ENCODE measurements around the gene FBP2.
"Not testable (repeated sequence)": the region's sequence is repeated elsewhere in the genome, so short reads cannot be mapped to it uniquely, and the experiment has no call there.

The FBP2 gene

DNA sequence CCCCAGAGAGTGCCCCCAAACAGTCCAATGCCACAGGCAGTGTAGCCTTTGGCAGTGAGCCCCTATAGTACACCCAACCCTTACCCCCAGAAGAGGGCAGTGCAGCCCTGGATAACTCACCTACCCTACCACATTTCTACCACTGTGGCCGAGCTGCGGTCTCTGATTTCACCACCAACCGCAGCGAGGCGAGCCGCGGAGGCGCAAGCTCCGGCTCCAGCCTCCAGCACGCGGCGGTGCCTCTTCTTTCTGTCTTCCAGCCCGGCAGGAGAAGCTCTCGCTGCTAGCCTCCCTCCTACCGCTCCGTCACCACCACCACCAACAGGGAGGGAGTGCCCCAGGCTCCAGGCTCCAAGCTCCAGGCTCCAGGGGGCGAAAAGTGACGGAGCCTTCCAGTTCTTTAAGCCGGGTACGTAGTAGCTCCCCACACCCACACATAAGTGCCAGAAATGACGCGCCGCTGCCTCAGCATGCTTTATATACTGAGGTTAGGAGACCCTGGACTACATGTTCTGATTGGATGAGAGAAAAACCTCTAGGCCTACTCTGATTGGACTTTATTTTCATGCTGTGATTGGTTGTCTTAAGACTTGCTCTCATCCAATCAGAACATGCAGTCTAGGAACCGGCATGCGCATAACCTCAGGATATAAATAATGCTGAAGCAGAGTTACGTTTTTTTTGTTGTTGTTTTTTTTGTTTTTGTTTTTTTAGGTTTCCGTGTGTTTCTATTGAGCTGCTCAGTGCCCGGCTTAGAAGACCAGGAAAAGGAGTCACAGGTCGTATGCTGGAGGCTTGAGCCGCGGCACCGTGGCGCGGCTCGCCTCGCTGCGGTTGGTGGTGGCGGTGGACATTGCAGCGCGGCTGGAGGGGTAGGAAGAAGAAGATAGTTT, 38.9 kb downstream of the FBP2 start, which contains the start of gene PCAT7:
Gene PCAT7, plus strand, starts transcription at position 645 of the 893 bp plus-strand sequence.
- peak; percentile 48 for DNase-seq

DNA sequence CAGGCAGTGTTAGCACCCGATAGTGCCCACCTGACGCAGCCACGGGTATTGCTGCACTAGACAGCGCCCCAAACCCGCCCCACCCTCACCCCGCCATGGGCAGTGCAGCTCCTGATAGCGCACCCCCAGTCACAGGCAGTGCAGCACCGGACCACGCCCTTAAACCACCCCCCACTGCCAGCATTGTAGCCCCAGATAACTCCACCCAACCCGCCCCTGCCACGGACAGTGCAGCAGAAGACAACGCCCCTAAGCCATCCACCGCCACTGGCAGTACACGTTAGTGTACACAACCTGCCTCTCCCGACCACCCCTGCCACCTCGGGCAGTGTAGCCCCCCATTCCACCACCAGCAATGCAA, 39.6 kb downstream of the FBP2 start:
- DNase-seq = no peak

DNA sequence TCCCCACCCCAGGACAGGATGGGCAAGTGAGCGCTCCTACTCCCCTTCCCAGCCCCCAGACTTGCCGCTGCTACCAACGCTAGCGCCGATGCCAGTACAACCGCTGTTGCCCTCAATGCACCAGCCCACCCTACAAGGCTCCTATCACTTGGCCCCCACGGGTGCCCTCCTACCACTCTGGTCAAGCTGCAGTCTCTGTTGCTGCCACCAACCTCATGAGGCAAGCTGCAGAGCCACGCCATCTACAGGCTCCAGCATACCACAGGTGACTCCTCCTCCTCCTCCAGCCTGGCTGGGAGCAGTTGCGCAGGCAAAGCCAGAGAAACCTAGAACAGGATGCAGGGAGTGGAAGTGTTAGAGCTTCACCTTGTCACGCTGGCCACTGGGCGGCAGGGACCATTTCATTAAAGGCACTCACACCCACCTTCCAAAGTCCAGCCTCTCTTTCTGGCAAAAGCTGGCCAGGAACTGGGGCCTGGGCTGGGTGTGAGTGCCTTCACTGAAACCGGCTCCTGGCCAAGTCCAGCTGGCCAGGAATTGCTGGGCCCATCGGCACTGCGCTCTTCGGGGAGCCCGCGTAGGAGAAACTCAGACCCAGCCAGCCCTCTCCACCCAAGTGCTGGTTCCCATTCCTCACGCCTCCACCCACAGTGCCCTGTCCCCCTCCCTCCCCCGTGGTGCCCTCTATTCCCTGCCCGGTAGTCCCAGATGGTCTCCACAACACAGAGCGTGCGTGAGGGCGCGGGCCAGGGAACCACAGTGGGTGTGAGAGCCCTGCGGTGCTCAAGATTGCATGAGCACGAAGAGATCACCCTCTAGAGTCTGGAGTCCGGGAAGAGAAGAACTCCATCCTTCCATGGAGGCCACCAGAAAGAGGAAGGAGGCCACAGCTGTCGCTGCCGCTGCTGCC, 40.3 kb downstream of the FBP2 start:
- DNase-seq = no peak

DNA sequence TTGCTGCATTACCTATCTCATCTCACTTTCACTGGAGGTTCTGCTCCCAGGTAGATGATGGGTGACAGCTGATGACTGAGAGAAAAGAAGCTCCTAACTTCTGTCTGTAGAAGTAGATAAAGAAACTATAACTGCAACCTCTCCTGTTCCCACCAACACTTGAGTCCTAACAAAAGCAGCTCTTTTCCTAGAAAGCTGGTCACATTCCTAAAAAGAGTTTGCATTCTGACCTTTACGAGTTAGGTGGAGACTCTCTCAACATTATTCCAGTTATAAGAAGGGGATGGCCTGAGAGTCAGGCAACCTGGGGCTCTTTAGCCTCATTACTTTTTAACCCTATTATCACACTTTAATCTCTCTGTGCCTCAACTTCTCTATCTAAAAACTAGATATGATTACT, 47.7 kb downstream of the FBP2 start:
- no peak for DNase-seq

DNA sequence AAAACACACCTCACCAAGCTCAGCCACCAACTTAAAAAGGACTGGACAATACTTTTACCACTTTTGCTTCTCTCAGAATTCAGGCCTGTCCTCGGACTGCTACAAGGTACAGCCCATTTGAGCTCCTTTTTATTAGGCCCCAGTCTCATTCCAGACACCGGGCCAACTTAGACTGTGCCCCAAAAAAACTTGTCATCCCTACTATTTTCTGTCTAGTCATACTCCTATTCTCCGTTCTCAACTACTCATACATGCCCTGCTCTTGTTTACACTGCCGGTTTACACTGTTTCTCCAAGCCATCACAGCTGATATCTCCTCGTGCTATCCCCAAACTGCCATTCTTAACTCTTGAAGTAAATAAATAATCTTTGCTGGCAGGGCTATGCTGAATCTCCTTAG, 49.3 kb downstream of the FBP2 start:
- DNase-seq = not testable (repeated sequence)

DNA sequence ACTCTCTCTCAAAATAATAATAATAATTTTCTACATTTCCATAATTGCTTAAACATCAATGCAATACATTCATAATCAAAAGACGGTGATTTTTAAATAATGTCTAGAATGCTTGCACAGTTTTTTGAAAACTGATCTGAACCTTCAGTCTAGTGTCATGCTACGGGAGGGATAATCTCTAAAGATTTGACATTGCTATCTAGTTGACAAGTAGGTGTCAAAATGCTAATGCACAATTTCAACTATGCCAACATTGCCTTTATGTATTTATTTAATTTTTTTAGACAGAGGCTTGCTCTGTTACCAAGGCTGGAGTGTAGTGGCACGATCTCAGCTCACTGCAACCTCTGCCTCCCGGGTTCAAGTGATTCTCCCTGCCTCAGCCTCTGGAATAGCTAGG, 54.7 kb downstream of the FBP2 start:
- no peak for DNase-seq

DNA sequence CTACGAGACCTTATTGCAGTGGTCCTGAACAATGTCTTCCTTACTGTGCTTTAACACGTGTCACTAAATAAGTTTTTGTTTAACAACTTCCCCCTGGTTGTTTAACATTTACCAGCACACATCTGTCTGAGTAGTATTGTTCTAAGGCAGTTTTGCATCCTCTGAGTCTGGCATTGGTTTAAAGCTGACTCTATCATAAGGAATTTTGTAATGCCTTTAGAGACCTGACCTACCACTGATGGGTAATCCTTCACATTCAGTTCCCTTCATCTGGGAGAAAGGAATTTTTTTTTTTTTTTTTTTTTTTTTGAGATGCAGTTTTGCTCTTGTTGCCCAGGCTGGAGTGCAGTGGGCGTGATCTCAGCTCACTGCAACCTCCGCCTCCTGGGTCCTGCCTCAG, 58.7 kb downstream of the FBP2 start:
- DNase-seq = peak; percentile 54

DNA sequence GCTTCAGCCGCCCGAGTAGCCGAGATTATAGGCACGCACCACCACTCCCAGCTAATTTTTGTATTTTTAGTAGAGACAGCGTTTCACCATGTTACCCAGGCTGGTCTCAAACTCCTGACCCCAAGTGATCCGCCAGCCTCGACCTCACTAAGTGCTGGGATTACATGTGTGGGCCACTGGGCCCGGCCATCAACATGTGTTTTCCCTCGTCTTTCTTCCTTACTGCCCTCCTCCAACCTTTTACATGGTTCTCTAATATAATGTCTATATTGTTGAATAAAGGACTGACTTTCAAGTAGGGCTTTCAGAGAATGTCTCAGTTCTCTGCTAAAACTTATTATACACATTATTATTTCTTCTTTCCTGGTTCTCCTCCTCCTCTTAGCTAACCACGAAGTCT, 60.0 kb downstream of the FBP2 start:
- DNase-seq = no peak

DNA sequence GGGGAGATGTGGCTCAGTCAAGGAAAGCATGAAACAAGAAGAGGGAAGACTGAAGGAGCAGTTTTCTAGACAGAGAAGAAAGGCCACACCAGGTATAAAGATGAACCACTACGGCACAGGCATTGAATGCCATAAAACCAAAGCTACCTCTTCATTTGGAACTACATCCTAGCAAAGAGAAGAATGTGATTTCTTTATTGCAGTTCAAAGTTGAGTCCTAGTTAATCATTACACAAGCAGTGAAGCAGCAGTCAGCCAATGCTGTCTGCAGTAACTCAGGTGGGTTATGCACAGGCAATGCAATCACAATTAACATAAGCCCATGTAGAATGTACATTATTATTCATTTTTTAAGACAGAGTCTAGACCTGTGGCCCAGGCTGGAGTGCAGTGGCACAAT, 60.5 kb downstream of the FBP2 start:
- no peak for DNase-seq

DNA sequence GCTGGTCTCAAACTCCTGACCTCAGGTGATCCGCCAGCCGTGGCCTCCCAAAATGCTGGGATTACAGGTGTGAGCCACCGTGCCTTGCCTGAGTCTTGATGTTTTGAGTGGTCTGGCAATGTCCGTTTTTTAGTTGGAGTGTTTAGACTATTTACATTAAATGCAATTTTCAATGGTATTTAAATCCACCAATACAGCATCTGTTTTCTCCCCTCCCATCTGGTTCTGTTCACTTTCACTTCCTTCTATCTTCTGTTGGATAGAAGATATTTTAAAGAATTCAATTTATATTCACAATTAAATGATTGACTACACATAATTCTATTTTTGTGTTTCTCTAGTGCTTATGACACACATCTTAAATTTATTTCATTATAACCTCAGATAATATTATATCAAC, 64.7 kb downstream of the FBP2 start:
- DNase-seq = no peak

DNA sequence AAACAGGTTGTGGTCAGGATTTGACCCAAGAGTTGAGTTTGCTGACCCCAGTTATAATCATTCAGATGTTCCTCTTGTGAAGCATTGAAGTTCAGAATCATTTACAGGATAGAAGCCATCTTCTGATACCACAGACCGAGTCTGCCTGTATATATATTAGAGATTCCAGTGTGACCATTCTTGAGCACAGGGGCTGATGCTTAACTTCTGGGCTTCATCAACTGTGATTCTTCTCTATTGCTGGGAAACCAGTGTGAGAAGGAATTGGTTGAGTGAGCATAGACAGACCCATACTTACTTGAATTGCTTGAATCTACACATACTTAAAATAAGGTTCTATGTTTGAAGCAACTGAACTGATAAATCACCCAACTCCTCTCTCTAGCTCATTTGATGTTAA, 66.7 kb downstream of the FBP2 start:
- DNase-seq = no peak

DNA sequence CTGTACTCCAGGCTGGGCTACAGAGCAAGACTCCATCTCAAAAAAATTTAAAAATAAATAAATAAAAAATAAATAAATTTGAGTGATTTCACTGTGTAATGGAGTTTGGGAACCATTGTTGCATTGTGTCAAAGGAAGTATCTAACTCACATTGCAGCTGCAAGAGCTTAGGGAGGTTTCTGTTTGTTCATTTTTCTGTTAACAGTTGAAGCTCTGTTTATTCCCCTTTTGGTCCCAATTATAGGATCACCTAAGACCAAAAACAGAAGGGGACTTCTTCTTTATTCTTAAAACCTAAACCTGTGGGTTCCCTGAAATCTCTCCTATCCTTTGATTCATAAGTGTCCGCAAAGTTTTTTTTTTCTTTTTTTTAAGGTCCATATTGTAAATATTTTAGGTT, 67.4 kb downstream of the FBP2 start:
- no peak for DNase-seq

DNA sequence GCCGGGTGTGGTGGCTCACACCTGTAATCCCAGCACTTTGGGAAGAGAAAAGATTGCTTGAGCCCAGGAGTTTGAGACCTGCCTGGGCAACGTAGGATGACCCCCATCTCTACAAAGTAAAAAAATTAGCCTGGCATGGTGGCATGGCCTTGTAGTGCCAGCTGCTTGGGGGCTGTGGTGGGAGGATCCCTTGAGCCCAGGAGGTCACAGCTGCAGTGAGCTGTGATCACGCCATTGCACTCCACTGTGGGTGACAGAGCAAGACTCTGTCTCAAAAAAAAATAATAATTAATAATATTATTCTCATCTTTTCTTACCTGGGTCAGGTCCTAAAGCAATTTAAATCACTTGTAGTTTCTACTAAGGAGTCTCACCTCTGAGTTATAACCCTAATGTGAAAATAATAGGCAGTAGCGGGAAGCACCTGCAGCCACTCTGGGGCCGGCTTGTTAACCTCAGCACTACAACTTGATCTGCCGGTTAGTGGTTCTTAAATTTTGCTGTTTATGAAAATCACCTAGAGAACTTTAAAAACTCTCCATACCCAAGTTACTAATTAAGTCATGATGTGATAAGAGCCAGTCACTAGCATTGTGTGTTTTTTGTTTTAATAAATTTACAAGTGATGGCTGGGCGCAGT, 68.1 kb downstream of the FBP2 start:
- no peak for DNase-seq

DNA sequence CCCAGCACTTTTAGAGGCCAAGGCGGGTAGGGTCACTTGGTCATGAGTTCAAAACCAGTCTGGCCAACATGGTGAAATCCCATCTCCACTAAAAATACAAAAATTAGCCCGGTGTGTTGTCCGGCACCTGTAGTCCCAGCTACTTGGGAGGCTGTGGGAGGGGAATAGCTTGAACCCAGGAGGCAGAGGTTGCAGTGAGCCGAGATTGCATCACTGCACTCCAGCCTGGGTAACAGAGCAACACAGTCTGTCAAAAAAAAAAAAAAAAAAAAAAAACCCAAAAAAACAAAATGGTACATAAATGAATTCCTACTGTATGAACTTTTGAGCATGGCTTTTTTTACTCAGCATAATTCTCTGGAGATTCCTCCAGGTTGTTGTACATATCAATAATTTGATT, 76.4 kb downstream of the FBP2 start:
- DNase-seq = no peak

DNA sequence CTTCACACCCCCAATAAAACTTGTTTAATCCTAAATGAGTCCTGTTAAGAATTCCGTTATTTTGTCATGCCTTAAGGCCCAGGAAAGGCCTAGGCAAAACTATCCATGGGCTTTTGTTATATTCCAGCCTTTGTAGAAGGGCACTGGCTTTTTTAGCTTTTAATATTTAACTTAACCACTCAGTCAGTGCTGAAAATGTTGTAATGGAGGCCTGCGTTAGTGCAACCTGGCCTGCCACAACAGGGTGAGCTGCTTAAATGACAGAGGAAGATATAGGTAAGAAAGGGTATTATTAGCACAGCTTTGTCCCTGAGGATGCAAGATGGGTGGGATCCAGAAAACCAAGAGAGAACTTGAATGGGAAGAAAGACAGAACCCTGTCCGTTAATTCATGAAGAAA, 78.9 kb downstream of the FBP2 start:
- no peak for DNase-seq

DNA sequence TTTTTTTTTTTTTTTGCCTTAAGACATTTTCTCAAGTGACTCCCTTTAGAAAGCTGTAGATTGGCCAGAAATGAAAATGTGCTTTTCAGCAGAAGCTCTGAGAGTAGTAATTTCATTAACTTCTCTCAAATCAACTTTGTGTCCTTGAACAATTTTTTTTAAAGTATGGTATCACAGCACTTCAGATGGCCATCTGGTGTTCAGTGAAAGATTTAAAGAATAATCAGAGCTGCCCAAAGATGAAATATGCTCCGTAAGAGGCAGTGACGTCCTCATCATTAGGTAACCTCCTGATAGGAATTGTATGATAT, 81.7 kb downstream of the FBP2 start:
- no peak for DNase-seq

DNA sequence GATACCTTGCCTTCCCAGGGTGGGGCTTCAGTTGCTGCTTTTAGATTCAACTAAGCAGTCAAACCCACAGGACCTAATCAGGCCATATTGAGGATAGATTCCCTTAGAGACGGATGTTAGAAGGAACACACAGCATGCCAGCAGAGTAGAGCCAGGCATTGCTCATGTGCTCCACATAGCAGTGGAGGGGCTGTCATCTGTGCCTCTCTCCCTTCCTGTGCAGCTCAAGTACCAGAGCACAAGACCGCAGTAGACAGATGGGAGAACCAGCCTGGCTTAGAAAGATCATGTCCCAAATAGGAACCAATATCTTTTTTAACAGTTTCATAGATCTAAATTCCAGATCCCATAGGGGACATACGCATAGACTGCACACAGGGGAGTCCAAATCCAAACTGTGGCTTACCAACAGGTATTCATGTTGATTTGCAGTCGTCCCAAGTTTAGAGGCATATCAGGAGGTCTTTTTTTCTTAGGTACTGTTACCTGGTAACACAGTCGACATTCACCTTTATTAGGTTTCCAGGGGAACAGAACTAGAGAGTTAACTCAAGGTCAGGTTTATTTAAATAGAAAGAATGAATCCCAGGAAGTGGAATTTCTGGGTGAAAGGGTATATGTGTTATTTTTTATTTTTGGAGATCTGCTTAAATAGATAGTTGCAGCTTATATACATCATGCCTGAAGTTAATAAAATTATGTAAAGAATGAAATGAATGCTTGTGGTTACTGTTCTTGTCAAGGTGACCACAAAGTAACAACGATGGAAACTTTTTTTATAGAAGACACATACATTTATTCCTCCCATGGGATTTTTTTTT, 82.3 kb downstream of the FBP2 start:
- DNase-seq = peak; percentile 71

Data from fibroblast of skin of right quadriceps (primary cell).